K562 (cell line): ENCODE results near the gene HSD17B10. TPM values are rescaled to one million over a fixed set of nuclear protein-coding genes. Genes with fewer than 3 reads are reported as not detected.

Source experiments
- BCOR ChIP-seq: fragments of 450-650 bp; IDR thresholded peaks from 2 replicates; pipeline ENCODE4 v1.6.1; 2016
- BRCA1 ChIP-seq, 2 experiments: fragments of 450-650 bp in 1 of 2; sonication (generic) in 1 of 2; formaldehyde crosslinking in 1 of 2; IDR thresholded peaks; 2 replicates each; pipeline versions ENCODE4 v1.5.0 to v1.6.1; 2017 to 2020; ENCODE audit warnings: mild to moderate bottlenecking in 1 of 2, missing genetic modification reagents in 1 of 2
- CBX8 ChIP-seq: fragments of 200-600 bp; sonication (generic); IDR thresholded peaks from 2 replicates; pipeline ENCODE4 v1.6.1; 2012; ENCODE audit warnings: borderline replicate concordance, mixed run types, low read depth, mild to moderate bottlenecking, moderate library complexity, mixed read lengths, low read length, control low read depth, inconsistent platforms; ENCODE audit not compliant: poor library complexity, severe bottlenecking; ENCODE audit errors: extremely low read depth
- FUS ChIP-seq: fragments of 200-400 bp; formaldehyde crosslinking; optimal IDR thresholded peaks from 2 replicates; pipeline ENCODE3; 2017; ENCODE audit warnings: low read depth, low read length
- MEF2A ChIP-seq: IDR thresholded peaks from 2 replicates; pipeline ENCODE4 v1.6.1; 2011; ENCODE audit warnings: low read depth, mild to moderate bottlenecking, low read length, moderate library complexity; ENCODE audit not compliant: control insufficient read depth
- NUFIP1 ChIP-seq: fragments of 450-650 bp; IDR thresholded peaks from 2 replicates; pipeline ENCODE4 v1.6.1; 2018; ENCODE audit not compliant: partially characterized antibody
- PYGO2 ChIP-seq: fragments of 450-650 bp; IDR thresholded peaks from 2 replicates; pipeline ENCODE4 v1.6.1; 2016; ENCODE audit warnings: mild to moderate bottlenecking, missing genetic modification characterization, moderate library complexity, missing compliant biosample characterization
- RBM25 ChIP-seq: fragments of 200-400 bp; formaldehyde crosslinking; IDR thresholded peaks from 2 replicates; pipeline ENCODE4 v1.6.1; 2018; ENCODE audit warnings: low read length, low read depth, moderate library complexity; ENCODE audit not compliant: severe bottlenecking
- SMARCB1 ChIP-seq: IDR thresholded peaks from 2 replicates; pipeline ENCODE4 v1.6.1; 2011; ENCODE audit warnings: improper control_type of control experiment, low read depth; ENCODE audit not compliant: insufficient read length
- TEAD2 ChIP-seq: fragments of 450-650 bp; IDR thresholded peaks from 2 replicates; pipeline ENCODE4 v1.6.1; 2016; ENCODE audit warnings: missing genetic modification characterization, control low read depth, missing compliant biosample characterization
- ZBED1 ChIP-seq: IDR thresholded peaks from 2 replicates; pipeline ENCODE4 v1.6.1; 2014
- ZNF197 ChIP-seq: fragments of 200-800 bp; sonication (Bioruptor generic); IDR thresholded peaks from 2 replicates; pipeline ENCODE4 v1.6.1; 2016; ENCODE audit warnings: low read depth, missing genetic modification characterization, missing compliant biosample characterization
- ZNF507 ChIP-seq: conservative IDR thresholded peaks from 2 replicates; pipeline ENCODE4 v1.6.1; 2017; ENCODE audit warnings: missing genetic modification characterization, missing compliant biosample characterization
- polyA plus RNA-seq, 8 experiments: library from polyadenylated mRNA; depleted of rRNA in 4 of 8; stranded (reverse) in 5 of 8; unstranded in 3 of 8; fragments of >200 nt; fragmentation: Nextera tagmentation in 2 of 8; fragmentation: Illumina TruSeq in 1 of 8; extraction: Ambion mirVana in 2 of 8; extraction: Trizol in 1 of 8; gene quantifications; 2 replicates each; pipeline versions ENCODE4 v1.2.1 to v1.2.3, GENCODE V29; 2011 to 2014; ENCODE audit warnings: inconsistent platforms in 1 of 8, missing spikeins in 1 of 8
- total RNA-seq, 7 experiments: library from RNA; depleted of rRNA in 6 of 7; stranded (reverse); fragments of >200 nt in 6 of 7; fragmentation: Illumina TruSeq in 2 of 7; extraction: Trizol in 2 of 7; gene quantifications; 2 replicates each; pipeline versions ENCODE4 v1.2.1 to v1.2.3, GENCODE V29; 2011 to 2021; ENCODE audit warnings: low replicate concordance in 1 of 7
- TF ChIP-seq, protein P1 (sequence below): IDR thresholded peaks from 3 replicates; pipeline ENCODE4 v1.6.1; 2011; ENCODE audit warnings: borderline replicate concordance, mild to moderate bottlenecking, moderate library complexity; ENCODE audit not compliant: insufficient read length; ENCODE audit errors: extremely low read depth
- TF ChIP-seq, protein P2 (sequence below): fragments of 450-650 bp; formaldehyde crosslinking; IDR thresholded peaks from 2 replicates; pipeline ENCODE4 v1.4.0; 2022; ENCODE audit warnings: missing genetic modification characterization
- TF ChIP-seq, protein P3 (sequence below): fragments of 250-450 bp; sonication (Bioruptor Pico); IDR thresholded peaks from 2 replicates; pipeline ENCODE4 v1.5.0; 2020; ENCODE audit warnings: mild to moderate bottlenecking
- TF ChIP-seq, protein P4 (sequence below): fragments of 250-450 bp; sonication (Bioruptor Pico); IDR thresholded peaks from 2 replicates; pipeline ENCODE4 v1.8.0; 2021; ENCODE audit warnings: borderline replicate concordance, mild to moderate bottlenecking, moderate library complexity; ENCODE audit not compliant: poor library complexity, severe bottlenecking

Gene HSD17B10
- total and polyA plus RNA-seq, 9 of the 15 experiments (the other 6 are each of a cell fraction or from before 2014, with no cell fraction given) = 45.3 to 221 (median 186) TPM

DNA sequence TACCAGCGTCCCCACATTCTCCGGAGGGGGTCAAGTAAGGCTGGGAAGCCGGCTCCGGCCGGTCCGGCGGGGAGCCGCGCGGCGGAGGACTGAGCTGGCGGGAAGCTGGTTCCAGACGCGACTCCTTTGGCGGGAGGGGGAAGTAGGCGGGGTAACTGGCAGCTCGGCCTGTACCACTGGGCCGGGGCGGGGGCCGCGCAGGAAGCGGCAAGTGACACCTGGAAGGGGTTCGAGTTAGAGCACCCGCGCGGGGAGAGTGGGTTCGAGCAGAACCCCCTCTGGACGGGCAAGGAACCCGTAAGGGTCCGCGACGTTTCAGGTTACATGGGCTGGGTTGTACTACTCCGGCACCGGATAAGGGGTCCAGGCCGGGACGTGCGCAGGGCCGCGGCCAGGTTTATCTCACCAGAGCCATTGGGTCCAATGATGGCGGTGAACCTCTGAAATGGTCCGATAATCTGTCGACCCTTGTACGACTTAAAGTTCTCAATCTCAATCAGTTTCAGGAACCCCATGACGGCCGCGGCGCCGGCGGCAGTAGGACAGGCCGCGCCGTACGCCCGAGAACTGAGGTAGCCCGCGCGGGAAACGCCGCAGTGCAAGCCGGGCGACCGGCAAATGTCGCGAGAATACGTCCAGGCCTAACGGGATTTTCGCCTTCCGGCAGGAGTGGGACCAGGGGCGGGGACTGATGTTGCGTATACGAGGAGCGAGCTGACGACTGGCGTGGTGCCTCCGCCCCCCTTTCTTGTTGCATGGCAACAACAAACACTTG lies 11.9 kb downstream of the HSD17B10 start, which contains the start of gene SMC1A (continued):
- TF ChIP-seq, protein P1, sequence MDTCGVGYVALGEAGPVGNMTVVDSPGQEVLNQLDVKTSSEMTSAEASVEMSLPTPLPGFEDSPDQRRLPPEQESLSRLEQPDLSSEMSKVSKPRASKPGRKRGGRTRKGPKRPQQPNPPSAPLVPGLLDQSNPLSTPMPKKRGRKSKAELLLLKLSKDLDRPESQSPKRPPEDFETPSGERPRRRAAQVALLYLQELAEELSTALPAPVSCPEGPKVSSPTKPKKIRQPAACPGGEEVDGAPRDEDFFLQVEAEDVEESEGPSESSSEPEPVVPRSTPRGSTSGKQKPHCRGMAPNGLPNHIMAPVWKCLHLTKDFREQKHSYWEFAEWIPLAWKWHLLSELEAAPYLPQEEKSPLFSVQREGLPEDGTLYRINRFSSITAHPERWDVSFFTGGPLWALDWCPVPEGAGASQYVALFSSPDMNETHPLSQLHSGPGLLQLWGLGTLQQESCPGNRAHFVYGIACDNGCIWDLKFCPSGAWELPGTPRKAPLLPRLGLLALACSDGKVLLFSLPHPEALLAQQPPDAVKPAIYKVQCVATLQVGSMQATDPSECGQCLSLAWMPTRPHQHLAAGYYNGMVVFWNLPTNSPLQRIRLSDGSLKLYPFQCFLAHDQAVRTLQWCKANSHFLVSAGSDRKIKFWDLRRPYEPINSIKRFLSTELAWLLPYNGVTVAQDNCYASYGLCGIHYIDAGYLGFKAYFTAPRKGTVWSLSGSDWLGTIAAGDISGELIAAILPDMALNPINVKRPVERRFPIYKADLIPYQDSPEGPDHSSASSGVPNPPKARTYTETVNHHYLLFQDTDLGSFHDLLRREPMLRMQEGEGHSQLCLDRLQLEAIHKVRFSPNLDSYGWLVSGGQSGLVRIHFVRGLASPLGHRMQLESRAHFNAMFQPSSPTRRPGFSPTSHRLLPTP = no peak
- TF ChIP-seq BRCA1 (IDR thresholded peaks at IDR 0.05) (no peak), BRCA1 (CRISPR knock-in tag; IDR thresholded peaks at IDR 0.05) (no peak), ZBED1 (no peak), NUFIP1 (no peak), MEF2A (no peak), ZNF197 (no peak), TEAD2 (tag) (no peak), FUS (no peak), CBX8 (no peak), BCOR (no peak), SMARCB1 (no peak), ZNF507 (tag) (no peak), RBM25 (no peak), PYGO2 (tag) (no peak)
- TF ChIP-seq, protein P2, sequence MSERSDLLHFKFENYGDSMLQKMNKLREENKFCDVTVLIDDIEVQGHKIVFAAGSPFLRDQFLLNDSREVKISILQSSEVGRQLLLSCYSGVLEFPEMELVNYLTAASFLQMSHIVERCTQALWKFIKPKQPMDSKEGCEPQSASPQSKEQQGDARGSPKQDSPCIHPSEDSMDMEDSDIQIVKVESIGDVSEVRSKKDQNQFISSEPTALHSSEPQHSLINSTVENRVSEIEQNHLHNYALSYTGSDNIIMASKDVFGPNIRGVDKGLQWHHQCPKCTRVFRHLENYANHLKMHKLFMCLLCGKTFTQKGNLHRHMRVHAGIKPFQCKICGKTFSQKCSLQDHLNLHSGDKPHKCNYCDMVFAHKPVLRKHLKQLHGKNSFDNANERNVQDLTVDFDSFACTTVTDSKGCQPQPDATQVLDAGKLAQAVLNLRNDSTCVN (CRISPR knock-in tag) = no peak
- TF ChIP-seq, protein P3, sequence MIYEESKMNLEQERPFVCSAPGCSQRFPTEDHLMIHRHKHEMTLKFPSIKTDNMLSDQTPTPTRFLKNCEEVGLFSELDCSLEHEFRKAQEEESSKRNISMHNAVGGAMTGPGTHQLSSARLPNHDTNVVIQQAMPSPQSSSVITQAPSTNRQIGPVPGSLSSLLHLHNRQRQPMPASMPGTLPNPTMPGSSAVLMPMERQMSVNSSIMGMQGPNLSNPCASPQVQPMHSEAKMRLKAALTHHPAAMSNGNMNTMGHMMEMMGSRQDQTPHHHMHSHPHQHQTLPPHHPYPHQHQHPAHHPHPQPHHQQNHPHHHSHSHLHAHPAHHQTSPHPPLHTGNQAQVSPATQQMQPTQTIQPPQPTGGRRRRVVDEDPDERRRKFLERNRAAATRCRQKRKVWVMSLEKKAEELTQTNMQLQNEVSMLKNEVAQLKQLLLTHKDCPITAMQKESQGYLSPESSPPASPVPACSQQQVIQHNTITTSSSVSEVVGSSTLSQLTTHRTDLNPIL (CRISPR knock-in tag) = no peak
- TF ChIP-seq, protein P4, sequence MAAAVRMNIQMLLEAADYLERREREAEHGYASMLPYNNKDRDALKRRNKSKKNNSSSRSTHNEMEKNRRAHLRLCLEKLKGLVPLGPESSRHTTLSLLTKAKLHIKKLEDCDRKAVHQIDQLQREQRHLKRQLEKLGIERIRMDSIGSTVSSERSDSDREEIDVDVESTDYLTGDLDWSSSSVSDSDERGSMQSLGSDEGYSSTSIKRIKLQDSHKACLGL (CRISPR knock-in tag) = no peak
